WTC11 (cell line): ENCODE data around the gene BLOC1S5. TPM values are rescaled to one million over a fixed set of nuclear protein-coding genes. Genes with fewer than 3 reads are reported as not detected.

Experiments used
- ATAC-seq: fragments of 200-7000 bp; cut with Tn5 transposase; 2 replicates; pipeline ENCODE4 v1.10.0; 2021; ENCODE audit warnings: mild to moderate bottlenecking, moderate library complexity
- CTCF ChIA-PET: fragments of 300-600 bp; sonication (Branson Sonifier 250); formaldehyde crosslinking; loops from one replicate; lab custom pipeline; 2021; ENCODE audit warnings: antibody characterized with exemption; lab: Charles Lee
- POLR2A ChIA-PET: fragments of 350-600 bp; sonication (Branson Sonifier 250); formaldehyde crosslinking; loops from one replicate; lab custom pipeline; 2021; ENCODE audit warnings: antibody characterized with exemption; lab: Charles Lee
- DNase-seq: peaks from one replicate; pipeline ENCODE4 v3.0.0; 2021; ENCODE audit warnings: low spot score
- H3K27ac Mint-ChIP-seq: 2 replicates; pipeline ENCODE4 v1.8.0; 2021; ENCODE audit warnings: mixed read lengths
- H3K27me3 Mint-ChIP-seq: 2 replicates; pipeline ENCODE4 v1.8.0; 2021; ENCODE audit warnings: low read depth, mild to moderate bottlenecking, moderate library complexity, mixed read lengths
- H3K36me3 Mint-ChIP-seq: 2 replicates; pipeline ENCODE4 v1.8.0; 2021; ENCODE audit warnings: mixed read lengths
- H3K4me1 Mint-ChIP-seq: 2 replicates; pipeline ENCODE4 v1.8.0; 2022; ENCODE audit warnings: mixed read lengths
- H3K4me3 Mint-ChIP-seq: 2 replicates; pipeline ENCODE4 v1.8.0; 2021; ENCODE audit warnings: mild to moderate bottlenecking, moderate library complexity, mixed read lengths
- H3K9me3 Mint-ChIP-seq: 2 replicates; pipeline ENCODE4 v1.8.0; 2021; ENCODE audit warnings: mixed read lengths
- AR ChIP-seq: fragments of 250-450 bp; sonication (Bioruptor Pico); IDR thresholded peaks from 2 replicates; pipeline ENCODE4 v1.9.0; 2021; ENCODE audit warnings: mild to moderate bottlenecking
- CBFB ChIP-seq: sonication (generic); formaldehyde crosslinking; IDR thresholded peaks from 2 replicates; pipeline ENCODE4 v1.8.1; 2022; ENCODE audit warnings: mild to moderate bottlenecking, low read depth, missing genetic modification reagents
- E2F4 ChIP-seq: sonication (generic); formaldehyde crosslinking; IDR thresholded peaks from 2 replicates; pipeline ENCODE4 v1.8.1; 2022; ENCODE audit warnings: low read depth, mild to moderate bottlenecking, moderate library complexity, missing genetic modification reagents, borderline replicate concordance
- ESRRA ChIP-seq: sonication (generic); formaldehyde crosslinking; IDR thresholded peaks from 2 replicates; pipeline ENCODE4 v1.8.1; 2022; ENCODE audit warnings: mild to moderate bottlenecking, missing genetic modification reagents, borderline replicate concordance
- ETV6 ChIP-seq: sonication (generic); formaldehyde crosslinking; IDR thresholded peaks from 2 replicates; pipeline ENCODE4 v1.8.1; 2022; ENCODE audit warnings: mild to moderate bottlenecking, missing genetic modification reagents
- MXD4 ChIP-seq: fragments of 250-450 bp; sonication (Bioruptor Pico); IDR thresholded peaks from 2 replicates; pipeline ENCODE4 v1.8.0; 2021; ENCODE audit warnings: mild to moderate bottlenecking, moderate library complexity, borderline replicate concordance
- NR2C2 ChIP-seq: sonication (generic); formaldehyde crosslinking; IDR thresholded peaks from 2 replicates; pipeline ENCODE4 v1.8.0; 2022; ENCODE audit warnings: mild to moderate bottlenecking, missing genetic modification reagents
- NR3C1 ChIP-seq: sonication (generic); formaldehyde crosslinking; conservative IDR thresholded peaks from 2 replicates; pipeline ENCODE4 v1.8.1; 2023; ENCODE audit warnings: low read depth, mild to moderate bottlenecking, missing genetic modification reagents
- PRDM15 ChIP-seq: sonication (generic); formaldehyde crosslinking; IDR thresholded peaks from 2 replicates; pipeline ENCODE4 v1.8.0; 2022; ENCODE audit warnings: missing genetic modification reagents
- PRRX2 ChIP-seq: fragments of 250-450 bp; sonication (Bioruptor Pico); IDR thresholded peaks from 2 replicates; pipeline ENCODE4 v1.8.0; 2021; ENCODE audit warnings: mild to moderate bottlenecking
- SOX15 ChIP-seq: fragments of 250-450 bp; sonication (Bioruptor Pico); IDR thresholded peaks from 2 replicates; pipeline ENCODE4 v1.9.0; 2021; ENCODE audit warnings: mild to moderate bottlenecking
- STAT6 ChIP-seq: sonication (generic); formaldehyde crosslinking; conservative IDR thresholded peaks from 2 replicates; pipeline ENCODE4 v1.8.1; 2023; ENCODE audit warnings: mild to moderate bottlenecking, low read depth, missing genetic modification reagents, moderate library complexity
- USF2 ChIP-seq: sonication (generic); formaldehyde crosslinking; IDR thresholded peaks from 2 replicates; pipeline ENCODE4 v1.8.1; 2023; ENCODE audit warnings: mild to moderate bottlenecking, missing genetic modification reagents, moderate library complexity
- ZNF121 ChIP-seq: sonication (generic); formaldehyde crosslinking; IDR thresholded peaks from 2 replicates; pipeline ENCODE4 v1.8.0; 2023; ENCODE audit warnings: missing genetic modification reagents
- ZNF281 ChIP-seq: sonication (generic); formaldehyde crosslinking; IDR thresholded peaks from 2 replicates; pipeline ENCODE4 v1.8.0; 2023; ENCODE audit warnings: mild to moderate bottlenecking, missing genetic modification reagents
- ZNF423 ChIP-seq: fragments of 250-450 bp; sonication (Bioruptor Pico); IDR thresholded peaks from 2 replicates; pipeline ENCODE4 v2.1.2; 2022; ENCODE audit warnings: mild to moderate bottlenecking, moderate library complexity
- ZNF671 ChIP-seq: fragments of 250-450 bp; sonication (Bioruptor Pico); IDR thresholded peaks from 2 replicates; pipeline ENCODE4 v1.8.0; 2021; ENCODE audit warnings: mild to moderate bottlenecking
- ZSCAN18 ChIP-seq: fragments of 250-450 bp; sonication (Bioruptor Pico); IDR thresholded peaks from 2 replicates; pipeline ENCODE4 v2.1.2; 2022; ENCODE audit warnings: mild to moderate bottlenecking, moderate library complexity
- total RNA-seq: library from RNA; stranded (reverse); gene quantifications from 3 replicates; pipeline ENCODE4 v1.2.3, GENCODE V29; 2021

Gene BLOC1S5
- total RNA-seq, 1 experiment from 2014 or later: 17.9 TPM

- TF ChIP-seq STAT6 (CRISPR knock-in tag) (no peak), NR2C2 (no peak), PRRX2 (CRISPR knock-in tag) (no peak)
Observed at GRCh38 chr6:8017276-8017701, 46.9 kb downstream of the BLOC1S5 start (continued).

GRCh38 chr6:8014947-8015346 lies 49.2 kb downstream of the BLOC1S5 start:
- H3K9me3 Mint-ChIP-seq: no peaks in the 10 kb centered on the region
- H3K36me3 Mint-ChIP-seq: peaks cover 7% of the 10 kb centered on the region
- H3K27me3 Mint-ChIP-seq: no peaks in the 10 kb centered on the region
- ChIA-PET POLR2A (no interaction called here), CTCF (interaction anchor here (0.7 to 1.3 kb wide), 3 partner anchors 9 to 22 kb away, joined by 3 to 4 read pairs (median 3); no protein-coding TSS in a partner anchor)
- H3K27ac Mint-ChIP-seq: no peak overlapping the region
- ATAC-seq (no peak), DNase-seq (no peak)
- TF ChIP-seq ZNF671 (CRISPR knock-in tag): no peak
- no peak for TF ChIP-seq ZNF281 (CRISPR knock-in tag)
- H3K4me3 Mint-ChIP-seq: no peak overlapping the region
- peaks cover 32% of the 10 kb centered on the region for H3K4me1 Mint-ChIP-seq

- H3K36me3 Mint-ChIP-seq: peaks cover 7% of the 10 kb centered on the region
- ATAC-seq (no peak), DNase-seq (no peak)
- POLR2A ChIA-PET: interaction anchor here (0.6 kb wide), 1 partner anchor 279 kb away, joined by 6 read pairs; no protein-coding TSS in a partner anchor
- H3K4me1 Mint-ChIP-seq: peaks cover 23% of the 10 kb centered on the region
- no peak overlapping the region for H3K27ac Mint-ChIP-seq
- no peaks in the 10 kb centered on the region for H3K27me3 Mint-ChIP-seq
- CTCF ChIA-PET: no interaction called here
- H3K4me3 Mint-ChIP-seq: no peak overlapping the region
- no peaks in the 10 kb centered on the region for H3K9me3 Mint-ChIP-seq
- TF ChIP-seq E2F4 (CRISPR knock-in tag) (no peak), PRRX2 (CRISPR knock-in tag) (no peak), CBFB (CRISPR knock-in tag) (no peak), PRDM15 (CRISPR knock-in tag) (no peak), SOX15 (CRISPR knock-in tag) (no peak), NR3C1 (CRISPR knock-in tag) (no peak), ZSCAN18 (CRISPR knock-in tag) (no peak), MXD4 (CRISPR knock-in tag) (no peak), AR (CRISPR knock-in tag) (no peak), USF2 (CRISPR knock-in tag) (no peak), ETV6 (CRISPR knock-in tag) (no peak), ZNF121 (no peak), ESRRA (CRISPR knock-in tag) (no peak), ZNF423 (CRISPR knock-in tag) (no peak)
Observed at GRCh38 chr6:8013763-8014162, 50.4 kb downstream of the BLOC1S5 start.
